HepG2 (cell line): ENCODE results near the gene SGSH. TPM values are rescaled to one million over a fixed set of nuclear protein-coding genes. Genes with fewer than 3 reads are reported as not detected.

ENCODE experiments used
- CREM ChIP-seq, 2 experiments: sonication (generic) in 1 of 2; formaldehyde crosslinking in 1 of 2; IDR thresholded peaks; 2 replicates each; pipeline versions ENCODE4 v1.4.0 to v1.6.1; 2016 to 2020; ENCODE audit warnings: antibody characterized with exemption in 1 of 2, mild to moderate bottlenecking in 1 of 2, missing genetic modification reagents in 1 of 2
- DNMT1 ChIP-seq: sonication (generic); formaldehyde crosslinking; IDR thresholded peaks from 2 replicates; pipeline ENCODE4 v1.5.1; 2020; ENCODE audit warnings: mild to moderate bottlenecking, missing genetic modification reagents
- EZH2 ChIP-seq: conservative IDR thresholded peaks from 2 replicates; pipeline ENCODE4 v1.6.1; 2012; ENCODE audit warnings: mild to moderate bottlenecking, low read depth, low read length, moderate library complexity
- FOSL1 ChIP-seq: sonication (generic); formaldehyde crosslinking; IDR thresholded peaks from 2 replicates; pipeline ENCODE4 v1.9.0; 2021; ENCODE audit warnings: missing genetic modification reagents, borderline replicate concordance
- GLI4 ChIP-seq: sonication (generic); formaldehyde crosslinking; IDR thresholded peaks from 2 replicates; pipeline ENCODE4 v1.5.1; 2020; ENCODE audit warnings: missing genetic modification reagents, mild to moderate bottlenecking, moderate library complexity, borderline replicate concordance
- KLF12 ChIP-seq: sonication (generic); formaldehyde crosslinking; IDR thresholded peaks from 2 replicates; pipeline ENCODE4 v1.4.0; 2020; ENCODE audit warnings: missing genetic modification reagents, borderline replicate concordance
- NR2F1 ChIP-seq, 2 experiments: fragments of 450-650 bp in 1 of 2; formaldehyde crosslinking in 1 of 2; IDR thresholded peaks; 2 replicates each; pipeline versions ENCODE4 v1.5.0 to v1.6.1; 2016 to 2020; ENCODE audit warnings: mild to moderate bottlenecking in 1 of 2, missing compliant biosample characterization in 1 of 2, missing genetic modification reagents in 1 of 2, moderate library complexity in 1 of 2
- NR2F6 ChIP-seq, 2 experiments: IDR thresholded peaks; 2 replicates each; pipeline ENCODE4 v1.6.1; 2016; ENCODE audit warnings: antibody characterized with exemption in 1 of 2, mild to moderate bottlenecking in 1 of 2
- PAX8 ChIP-seq: sonication (generic); formaldehyde crosslinking; IDR thresholded peaks from 2 replicates; pipeline ENCODE4 v1.8.0; 2022; ENCODE audit warnings: mild to moderate bottlenecking, missing genetic modification reagents, borderline replicate concordance
- SP140L ChIP-seq: sonication (generic); formaldehyde crosslinking; IDR thresholded peaks from 2 replicates; pipeline ENCODE4 v1.4.0; 2020; ENCODE audit warnings: missing genetic modification reagents, borderline replicate concordance
- THAP11 ChIP-seq: IDR thresholded peaks from 2 replicates; pipeline ENCODE4 v1.6.1; 2016; ENCODE audit warnings: missing biosample characterization, missing genetic modification reagents
- ZFP82 ChIP-seq: sonication (generic); formaldehyde crosslinking; IDR thresholded peaks from 2 replicates; pipeline ENCODE4 v1.5.1; 2020; ENCODE audit warnings: mild to moderate bottlenecking, missing genetic modification reagents, borderline replicate concordance
- ZNF317 ChIP-seq: sonication (generic); formaldehyde crosslinking; IDR thresholded peaks from 2 replicates; pipeline ENCODE4 v1.5.0; 2020; ENCODE audit warnings: mild to moderate bottlenecking, missing genetic modification reagents
- ZNF335 ChIP-seq: sonication (generic); formaldehyde crosslinking; IDR thresholded peaks from 2 replicates; pipeline ENCODE4 v1.4.0; 2020; ENCODE audit warnings: missing genetic modification reagents
- ZNF557 ChIP-seq: sonication (generic); formaldehyde crosslinking; IDR thresholded peaks from 2 replicates; pipeline ENCODE4 v1.4.0; 2020; ENCODE audit warnings: missing genetic modification reagents
- ZNF660 ChIP-seq: sonication (generic); formaldehyde crosslinking; IDR thresholded peaks from 2 replicates; pipeline ENCODE4 v1.5.1; 2020; ENCODE audit warnings: mild to moderate bottlenecking, low read depth, missing genetic modification reagents, borderline replicate concordance
- ZNF678 ChIP-seq: sonication (generic); formaldehyde crosslinking; IDR thresholded peaks from 2 replicates; pipeline ENCODE4 v1.4.0; 2020; ENCODE audit warnings: mild to moderate bottlenecking, missing genetic modification reagents
- polyA plus RNA-seq, 8 experiments: library from polyadenylated mRNA; depleted of rRNA in 3 of 8; stranded (reverse) in 7 of 8; unstranded in 1 of 8; fragments of >200 nt; fragmentation: Illumina TruSeq in 4 of 8; extraction: Trizol in 4 of 8; gene quantifications; 2 replicates each; pipeline versions ENCODE4 v1.2.1 to v1.2.3, GENCODE V29; 2011 to 2016; ENCODE audit warnings: low read depth in 4 of 8, missing spikeins in 1 of 8, mixed read lengths in 1 of 8; ENCODE audit not compliant: insufficient read depth in 1 of 8
- total RNA-seq, 5 experiments: library from RNA; depleted of rRNA; stranded (reverse); fragments of >200 nt; fragmentation: Illumina TruSeq; extraction: Trizol; gene quantifications; 2 replicates each; pipeline ENCODE4 v1.2.3, GENCODE V29; 2016; ENCODE audit warnings: low read depth in 1 of 5
- TF ChIP-seq, protein P1 (sequence below): sonication (generic); formaldehyde crosslinking; conservative IDR thresholded peaks from 2 replicates; pipeline ENCODE4 v1.8.0; 2022; ENCODE audit warnings: mild to moderate bottlenecking, moderate library complexity, missing genetic modification reagents
- TF ChIP-seq, protein P2 (sequence below): IDR thresholded peaks from 2 replicates; pipeline ENCODE4 v1.6.1; 2016; ENCODE audit warnings: control low read depth
- TF ChIP-seq, protein P3 (sequence below): sonication (generic); formaldehyde crosslinking; IDR thresholded peaks from 2 replicates; pipeline ENCODE4 v1.5.0; 2020; ENCODE audit warnings: mild to moderate bottlenecking, missing genetic modification reagents
- TF ChIP-seq, protein P4 (sequence below): sonication (generic); formaldehyde crosslinking; IDR thresholded peaks from 2 replicates; pipeline ENCODE4 v1.5.1; 2020; ENCODE audit warnings: missing genetic modification reagents, mild to moderate bottlenecking, borderline replicate concordance

SGSH gene
- total and polyA plus RNA-seq, 2 of the 13 experiments (the other 11 are each of a cell fraction or from before 2014, with no cell fraction given), result 12.2 to 17.6 TPM

DNA sequence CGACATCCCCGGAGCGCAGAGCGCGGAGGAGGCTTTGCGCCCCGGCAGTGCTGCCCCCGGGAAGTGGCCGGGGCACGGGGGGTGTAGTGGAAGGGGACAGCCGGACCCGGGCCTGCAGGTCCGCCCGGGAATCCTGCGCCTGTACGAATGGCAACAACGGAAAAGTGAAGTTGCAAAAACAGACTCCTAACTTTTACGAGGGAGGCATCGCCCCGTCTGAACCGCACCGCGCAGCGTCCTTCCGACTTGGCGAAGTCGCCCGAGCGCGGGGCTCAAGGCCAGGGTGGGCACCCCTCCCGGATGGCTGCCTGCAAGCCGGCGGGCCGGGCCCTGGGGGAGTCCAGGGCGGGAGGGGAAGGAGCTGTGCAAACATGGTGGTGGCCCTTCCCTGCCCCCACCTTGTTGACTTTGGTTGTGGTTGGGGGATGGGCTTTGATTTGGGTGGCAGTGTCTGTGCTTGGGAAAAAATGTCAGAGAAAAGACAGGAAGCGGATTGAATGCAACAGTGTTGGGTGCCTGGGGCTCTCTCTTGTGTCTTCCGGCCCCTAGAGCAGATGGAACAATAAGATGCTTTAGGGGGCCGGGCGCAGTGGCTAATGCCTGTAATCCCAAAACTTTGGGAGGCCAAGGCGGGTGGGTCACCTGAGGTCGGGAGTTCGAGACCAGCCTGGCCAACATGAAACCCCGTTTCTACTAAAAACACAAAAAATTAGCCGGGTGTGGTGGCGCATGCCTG is 41.2 kb upstream of the SGSH start (continued):
- TF ChIP-seq, protein P1, sequence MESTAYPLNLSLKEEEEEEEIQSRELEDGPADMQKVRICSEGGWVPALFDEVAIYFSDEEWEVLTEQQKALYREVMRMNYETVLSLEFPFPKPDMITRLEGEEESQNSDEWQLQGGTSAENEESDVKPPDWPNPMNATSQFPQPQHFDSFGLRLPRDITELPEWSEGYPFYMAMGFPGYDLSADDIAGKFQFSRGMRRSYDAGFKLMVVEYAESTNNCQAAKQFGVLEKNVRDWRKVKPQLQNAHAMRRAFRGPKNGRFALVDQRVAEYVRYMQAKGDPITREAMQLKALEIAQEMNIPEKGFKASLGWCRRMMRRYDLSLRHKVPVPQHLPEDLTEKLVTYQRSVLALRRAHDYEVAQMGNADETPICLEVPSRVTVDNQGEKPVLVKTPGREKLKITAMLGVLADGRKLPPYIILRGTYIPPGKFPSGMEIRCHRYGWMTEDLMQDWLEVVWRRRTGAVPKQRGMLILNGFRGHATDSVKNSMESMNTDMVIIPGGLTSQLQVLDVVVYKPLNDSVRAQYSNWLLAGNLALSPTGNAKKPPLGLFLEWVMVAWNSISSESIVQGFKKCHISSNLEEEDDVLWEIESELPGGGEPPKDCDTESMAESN (CRISPR knock-in tag), result peak; percentile 97
- peak; percentile 82 for TF ChIP-seq THAP11 (CRISPR knock-in tag)
- TF ChIP-seq ZNF678, result peak; percentile 56; the same call in 1 of the 2 replicates
- TF ChIP-seq FOSL1 (CRISPR knock-in tag), result no peak
- peak; percentile 72 for TF ChIP-seq NR2F6 (IDR thresholded peaks at IDR 0.05)
- peak; percentile 87 for TF ChIP-seq NR2F6 (CRISPR knock-in tag; IDR thresholded peaks at IDR 0.05)
- peak; percentile 81 for TF ChIP-seq ZNF317 (CRISPR knock-in tag)
- TF ChIP-seq EZH2, result no peak
- TF ChIP-seq, protein P2, sequence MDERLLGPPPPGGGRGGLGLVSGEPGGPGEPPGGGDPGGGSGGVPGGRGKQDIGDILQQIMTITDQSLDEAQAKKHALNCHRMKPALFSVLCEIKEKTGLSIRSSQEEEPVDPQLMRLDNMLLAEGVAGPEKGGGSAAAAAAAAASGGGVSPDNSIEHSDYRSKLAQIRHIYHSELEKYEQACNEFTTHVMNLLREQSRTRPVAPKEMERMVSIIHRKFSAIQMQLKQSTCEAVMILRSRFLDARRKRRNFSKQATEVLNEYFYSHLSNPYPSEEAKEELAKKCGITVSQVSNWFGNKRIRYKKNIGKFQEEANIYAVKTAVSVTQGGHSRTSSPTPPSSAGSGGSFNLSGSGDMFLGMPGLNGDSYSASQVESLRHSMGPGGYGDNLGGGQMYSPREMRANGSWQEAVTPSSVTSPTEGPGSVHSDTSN (CRISPR knock-in tag), result no peak
- TF ChIP-seq KLF12 (CRISPR knock-in tag), result 0 out of 2 replicates have a peak, but pooled peaks have one; percentile 62
- TF ChIP-seq GLI4 (CRISPR knock-in tag), result no peak; the same call in 1 of the 2 replicates
- TF ChIP-seq DNMT1 (CRISPR knock-in tag), result 0 out of 2 replicates have a peak, but pooled peaks have one; percentile 81
- TF ChIP-seq NR2F1 (CRISPR knock-in tag; IDR thresholded peaks at IDR 0.05), result peak in 1 of 2 experiments; percentile 13; a peak in 1 of 4 replicates
- TF ChIP-seq ZNF660 (CRISPR knock-in tag), result no peak
- TF ChIP-seq, protein P3, sequence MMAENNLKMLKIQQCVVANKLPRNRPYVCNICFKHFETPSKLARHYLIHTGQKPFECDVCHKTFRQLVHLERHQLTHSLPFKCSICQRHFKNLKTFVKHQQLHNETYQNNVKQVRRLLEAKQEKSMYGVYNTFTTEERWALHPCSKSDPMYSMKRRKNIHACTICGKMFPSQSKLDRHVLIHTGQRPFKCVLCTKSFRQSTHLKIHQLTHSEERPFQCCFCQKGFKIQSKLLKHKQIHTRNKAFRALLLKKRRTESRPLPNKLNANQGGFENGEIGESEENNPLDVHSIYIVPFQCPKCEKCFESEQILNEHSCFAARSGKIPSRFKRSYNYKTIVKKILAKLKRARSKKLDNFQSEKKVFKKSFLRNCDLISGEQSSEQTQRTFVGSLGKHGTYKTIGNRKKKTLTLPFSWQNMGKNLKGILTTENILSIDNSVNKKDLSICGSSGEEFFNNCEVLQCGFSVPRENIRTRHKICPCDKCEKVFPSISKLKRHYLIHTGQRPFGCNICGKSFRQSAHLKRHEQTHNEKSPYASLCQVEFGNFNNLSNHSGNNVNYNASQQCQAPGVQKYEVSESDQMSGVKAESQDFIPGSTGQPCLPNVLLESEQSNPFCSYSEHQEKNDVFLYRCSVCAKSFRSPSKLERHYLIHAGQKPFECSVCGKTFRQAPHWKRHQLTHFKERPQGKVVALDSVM (CRISPR knock-in tag), result no peak
- TF ChIP-seq, protein P4, sequence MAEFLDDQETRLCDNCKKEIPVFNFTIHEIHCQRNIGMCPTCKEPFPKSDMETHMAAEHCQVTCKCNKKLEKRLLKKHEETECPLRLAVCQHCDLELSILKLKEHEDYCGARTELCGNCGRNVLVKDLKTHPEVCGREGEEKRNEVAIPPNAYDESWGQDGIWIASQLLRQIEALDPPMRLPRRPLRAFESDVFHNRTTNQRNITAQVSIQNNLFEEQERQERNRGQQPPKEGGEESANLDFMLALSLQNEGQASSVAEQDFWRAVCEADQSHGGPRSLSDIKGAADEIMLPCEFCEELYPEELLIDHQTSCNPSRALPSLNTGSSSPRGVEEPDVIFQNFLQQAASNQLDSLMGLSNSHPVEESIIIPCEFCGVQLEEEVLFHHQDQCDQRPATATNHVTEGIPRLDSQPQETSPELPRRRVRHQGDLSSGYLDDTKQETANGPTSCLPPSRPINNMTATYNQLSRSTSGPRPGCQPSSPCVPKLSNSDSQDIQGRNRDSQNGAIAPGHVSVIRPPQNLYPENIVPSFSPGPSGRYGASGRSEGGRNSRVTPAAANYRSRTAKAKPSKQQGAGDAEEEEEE (CRISPR knock-in tag), result no peak
- 0 out of 2 replicates have a peak, but pooled peaks have one; percentile 75 for TF ChIP-seq ZNF557
- TF ChIP-seq ZFP82 (CRISPR knock-in tag), result peak; percentile 90
- peak; percentile 91 for TF ChIP-seq ZNF335 (CRISPR knock-in tag)
- no peak for TF ChIP-seq PAX8 (CRISPR knock-in tag)
- TF ChIP-seq SP140L (CRISPR knock-in tag), result 0 out of 2 replicates have a peak, but pooled peaks have one; percentile 77
- TF ChIP-seq CREM (IDR thresholded peaks at IDR 0.05), result peak; percentile 54; the same call in 1 of the 2 replicates
- TF ChIP-seq CREM (CRISPR knock-in tag; IDR thresholded peaks at IDR 0.05), result no peak
